Endothelial cell of hepatic sinusoid (primary cell): ENCODE measurements around the gene SLC4A2.
"Not testable (repeated sequence)": the region's sequence is repeated elsewhere in the genome, so short reads cannot be mapped to it uniquely, and the experiment has no call there.

ENCODE experiments used
- in situ Hi-C: cut with HindIII; loops from 2 replicates; pipeline ENCODE4 v1.10.0; 2017; ENCODE audit warnings: low sequenced_read_pairs

The SLC4A2 gene

GRCh38 chr7:151019130-151019447 is 40.3 kb upstream of the SLC4A2 start:
- in situ Hi-C loops = loop anchor here (10.0 kb wide), 1 partner anchor 64 kb away; no protein-coding TSS in a partner anchor

GRCh38 chr7:151020231-151020630 is 39.2 kb upstream of the SLC4A2 start:
- in situ Hi-C loops = no loop called here

DNA sequence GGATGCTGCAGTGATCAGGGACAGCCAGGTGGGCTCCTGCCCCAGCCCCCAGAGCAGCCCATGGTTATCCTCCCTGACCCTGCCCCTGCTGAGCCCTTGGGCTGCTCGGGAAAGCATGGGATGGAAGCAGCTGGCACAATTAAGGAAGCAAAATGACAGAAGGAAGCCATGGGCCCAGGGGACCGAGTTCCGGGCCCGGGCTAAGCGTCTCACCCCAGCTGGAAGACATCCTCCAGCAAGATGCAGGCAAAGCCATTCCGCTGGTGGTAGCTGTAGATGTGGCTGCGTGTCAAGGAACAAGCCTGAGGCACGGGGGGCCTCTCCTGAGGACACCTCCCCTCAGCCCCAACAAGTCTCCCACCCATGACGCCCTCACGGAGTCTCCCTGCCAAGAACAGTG is 36.2 kb upstream of the SLC4A2 start:
- in situ Hi-C loops = no loop called here

GRCh38 chr7:151024435-151025056 is 34.8 kb upstream of the SLC4A2 start, which contains the start of gene ATG9B:
ATG9B (minus strand) TSS chr7:151024494; CDS start chr7:151024423, 71 bp downstream.
- in situ Hi-C loops = no loop called here

DNA sequence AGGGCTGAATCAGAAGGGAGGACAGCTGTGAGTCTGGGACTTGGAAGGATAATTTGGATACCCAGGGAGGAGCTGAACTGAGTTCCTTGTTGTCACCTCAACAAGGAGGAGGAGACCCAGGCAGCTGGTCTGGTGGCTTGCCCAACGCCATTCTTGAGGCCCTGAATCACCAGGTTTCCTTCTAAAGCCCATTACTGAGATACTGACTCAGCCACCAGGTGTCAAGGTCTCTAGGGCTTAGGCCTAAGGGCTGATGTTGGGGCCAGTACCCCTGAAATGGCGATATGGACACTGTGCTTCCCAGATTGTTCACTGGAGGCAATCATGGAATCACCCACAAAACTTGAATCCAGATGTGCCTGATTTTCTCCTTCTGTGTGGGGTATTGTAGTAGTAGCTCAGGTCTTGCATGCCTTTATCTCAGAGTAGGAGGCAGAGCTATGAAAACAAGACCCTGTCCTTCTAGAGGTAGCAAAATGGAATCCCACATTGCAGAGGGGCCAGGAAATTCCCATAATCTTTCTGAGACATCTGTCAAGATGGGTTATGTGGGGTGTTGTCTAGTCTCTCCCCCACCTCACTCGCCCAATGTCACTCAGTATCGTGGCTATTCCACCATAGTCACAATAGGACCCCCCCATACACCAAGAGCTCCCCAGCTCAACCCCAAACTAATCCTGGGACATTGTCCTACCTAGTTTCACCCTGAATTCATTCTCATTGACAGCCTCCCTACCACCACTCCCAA is 33.3 kb upstream of the SLC4A2 start:
- in situ Hi-C loops = no loop called here

DNA sequence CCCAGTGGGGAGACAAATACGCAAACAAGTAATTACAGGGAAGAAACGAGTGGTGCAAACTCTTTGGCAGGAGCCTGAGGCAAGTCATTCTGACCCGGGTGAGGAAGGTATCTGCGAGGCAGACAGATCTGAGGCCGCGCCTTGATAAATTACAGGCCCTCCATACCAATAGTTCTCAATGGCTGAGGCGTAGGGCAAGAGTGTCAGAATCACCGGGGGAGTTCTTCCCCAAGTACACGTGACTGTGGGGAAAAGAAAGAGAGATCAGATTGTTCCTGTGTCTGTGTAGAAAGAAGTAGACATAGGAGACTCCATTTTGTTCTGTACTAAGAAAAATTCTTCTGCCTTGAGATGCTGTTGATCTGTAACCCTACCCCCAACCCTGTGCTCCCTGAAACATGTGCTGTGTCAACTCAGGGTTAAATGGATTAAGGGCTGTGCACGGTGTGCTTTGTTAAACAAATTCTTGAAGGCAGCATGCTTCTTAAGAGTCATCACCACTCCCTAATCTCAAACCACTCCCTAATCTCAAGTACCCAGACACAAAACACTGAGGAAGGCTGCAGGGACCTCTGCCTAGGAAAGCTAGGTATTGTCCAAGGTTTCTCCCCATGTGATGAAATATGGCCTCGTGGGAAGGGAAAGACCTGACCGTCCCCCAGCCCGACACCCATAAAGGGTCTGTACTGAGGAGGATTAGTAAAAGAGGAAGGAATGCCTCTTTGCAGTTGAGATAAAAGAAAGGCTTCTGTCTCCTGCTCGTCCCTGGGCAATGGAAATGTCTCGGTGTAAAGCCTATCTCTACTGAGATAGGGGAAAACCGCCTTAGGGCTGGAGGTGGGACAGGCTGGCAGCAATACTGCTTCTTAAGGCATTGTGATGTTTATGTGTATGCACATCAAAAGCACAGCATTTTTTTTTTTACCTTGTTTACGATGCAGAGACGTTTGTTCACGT is 32.3 kb upstream of the SLC4A2 start:
- in situ Hi-C loops = not testable (repeated sequence)

GRCh38 chr7:151027728-151028130 is 31.7 kb upstream of the SLC4A2 start:
- in situ Hi-C loops = not testable (repeated sequence)

DNA sequence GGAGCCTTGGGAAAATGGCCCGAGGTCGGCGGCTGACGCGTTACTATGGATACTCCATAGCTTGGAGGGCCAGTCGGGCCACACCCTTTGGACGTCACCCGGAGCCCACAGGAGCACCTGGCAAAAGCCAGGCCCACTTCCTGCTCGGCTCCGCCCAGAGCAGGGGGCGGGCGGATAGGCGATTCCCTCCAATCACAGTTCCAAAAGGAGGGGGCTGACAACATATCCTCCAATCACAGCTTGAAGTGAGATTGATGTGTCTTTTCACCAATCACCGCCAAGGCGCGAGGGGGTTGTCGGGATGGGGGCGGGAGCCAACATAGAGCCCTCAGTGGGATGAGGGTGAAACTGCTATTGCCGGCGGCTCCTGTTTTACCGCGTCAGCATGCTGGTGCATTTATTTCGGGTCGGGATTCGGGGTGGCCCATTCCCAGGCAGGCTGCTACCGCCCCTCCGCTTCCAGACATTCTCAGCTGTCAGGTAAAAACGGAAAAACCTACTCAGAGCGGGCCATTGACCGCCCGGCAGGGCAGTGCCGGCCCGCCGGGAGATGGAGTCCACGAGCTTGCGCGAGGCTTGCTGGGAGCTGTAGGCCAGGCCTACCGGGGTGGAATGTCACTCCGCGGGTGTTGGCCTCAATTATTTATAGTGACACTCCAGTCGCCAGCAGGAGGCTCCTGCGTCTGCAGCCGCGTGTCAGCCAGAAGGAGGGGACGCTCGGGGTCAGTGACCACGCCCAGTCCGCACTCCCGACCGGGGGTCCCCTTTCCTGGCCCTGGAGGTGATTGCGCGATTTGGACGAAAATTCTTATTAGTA is 31.1 kb upstream of the SLC4A2 start, which contains the start of gene ABCB8:
Gene ABCB8 (plus strand): TSS at position 320 of the 817 bp plus-strand sequence. CDS start 66 bp downstream, at position 386.
- in situ Hi-C loops = no loop called here

GRCh38 chr7:151028948-151029501 is 30.4 kb upstream of the SLC4A2 start:
- in situ Hi-C loops = no loop called here

GRCh38 chr7:151031011-151031410 is 28.4 kb upstream of the SLC4A2 start:
- in situ Hi-C loops = loop anchor here (5.0 kb wide), 2 partner anchors 56 to 59 kb away; partner anchors contain the start of gene AGAP3

- in situ Hi-C loops = loop anchor here (5.0 kb wide), 2 partner anchors 54 to 61 kb away; partner anchors contain the start of gene AGAP3
Measured at GRCh38 chr7:151032936-151033863, 26.2 kb upstream of the SLC4A2 start.

DNA sequence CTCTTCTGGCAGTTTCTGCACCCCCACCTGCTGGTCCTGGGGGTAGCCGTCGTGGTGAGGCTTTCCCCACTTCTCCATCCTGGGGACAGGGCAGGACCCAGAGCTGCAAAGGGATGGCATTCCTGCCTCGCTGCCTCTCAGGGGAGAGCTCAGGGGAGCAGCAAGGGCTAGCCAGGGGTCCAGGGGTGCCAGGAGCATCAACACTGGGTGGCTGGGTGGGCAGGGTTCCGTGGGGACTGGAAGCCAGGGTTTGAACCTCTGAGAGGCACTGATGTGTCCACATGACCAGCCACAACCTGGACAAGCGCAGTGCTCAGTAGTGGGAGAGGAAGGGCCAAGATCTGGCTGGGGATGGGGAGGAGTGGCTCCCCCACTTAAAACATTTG is 25.5 kb upstream of the SLC4A2 start:
- in situ Hi-C loops = loop anchor here (5.0 kb wide), 2 partner anchors 53 to 62 kb away; partner anchors contain the start of gene AGAP3

- in situ Hi-C loops = loop anchor here (5.0 kb wide), 2 partner anchors 53 to 62 kb away; partner anchors contain the start of gene AGAP3
Measured at GRCh38 chr7:151034312-151035025, 24.9 kb upstream of the SLC4A2 start.

DNA sequence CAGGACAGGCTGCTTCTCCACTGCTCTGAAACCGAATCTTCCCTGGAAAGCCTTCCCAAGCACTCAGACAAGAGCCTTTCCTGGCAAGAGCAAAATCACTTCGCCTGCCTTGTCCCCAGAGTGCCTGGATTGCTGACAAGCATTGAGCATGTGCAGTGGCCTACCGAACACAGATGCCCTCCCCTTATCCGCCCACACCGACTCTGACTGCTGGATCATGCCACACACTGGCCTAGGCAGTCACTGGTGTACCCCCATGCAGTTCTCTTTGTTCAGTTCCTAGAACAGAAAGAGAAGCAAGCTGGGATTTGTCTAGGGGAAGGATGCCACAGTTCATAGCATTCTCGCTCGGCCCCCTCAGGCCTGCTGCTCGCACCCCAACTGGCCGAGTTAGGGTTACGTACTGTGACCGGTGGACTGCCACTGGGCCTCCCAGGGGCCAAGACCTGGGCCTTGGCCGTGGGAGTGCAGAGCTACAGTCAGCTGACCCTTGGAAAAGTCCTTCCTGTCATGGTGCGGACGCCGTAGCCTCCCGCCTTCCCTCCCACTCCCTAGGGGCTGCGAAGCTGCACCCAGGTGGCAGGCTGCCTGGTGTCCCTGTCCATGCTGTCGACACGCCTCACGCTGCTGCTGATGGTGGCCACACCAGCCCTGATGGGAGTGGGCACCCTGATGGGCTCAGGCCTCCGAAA is 24.2 kb upstream of the SLC4A2 start:
- in situ Hi-C loops = no loop called here

GRCh38 chr7:151035902-151036301 is 23.5 kb upstream of the SLC4A2 start:
- in situ Hi-C loops = no loop called here

DNA sequence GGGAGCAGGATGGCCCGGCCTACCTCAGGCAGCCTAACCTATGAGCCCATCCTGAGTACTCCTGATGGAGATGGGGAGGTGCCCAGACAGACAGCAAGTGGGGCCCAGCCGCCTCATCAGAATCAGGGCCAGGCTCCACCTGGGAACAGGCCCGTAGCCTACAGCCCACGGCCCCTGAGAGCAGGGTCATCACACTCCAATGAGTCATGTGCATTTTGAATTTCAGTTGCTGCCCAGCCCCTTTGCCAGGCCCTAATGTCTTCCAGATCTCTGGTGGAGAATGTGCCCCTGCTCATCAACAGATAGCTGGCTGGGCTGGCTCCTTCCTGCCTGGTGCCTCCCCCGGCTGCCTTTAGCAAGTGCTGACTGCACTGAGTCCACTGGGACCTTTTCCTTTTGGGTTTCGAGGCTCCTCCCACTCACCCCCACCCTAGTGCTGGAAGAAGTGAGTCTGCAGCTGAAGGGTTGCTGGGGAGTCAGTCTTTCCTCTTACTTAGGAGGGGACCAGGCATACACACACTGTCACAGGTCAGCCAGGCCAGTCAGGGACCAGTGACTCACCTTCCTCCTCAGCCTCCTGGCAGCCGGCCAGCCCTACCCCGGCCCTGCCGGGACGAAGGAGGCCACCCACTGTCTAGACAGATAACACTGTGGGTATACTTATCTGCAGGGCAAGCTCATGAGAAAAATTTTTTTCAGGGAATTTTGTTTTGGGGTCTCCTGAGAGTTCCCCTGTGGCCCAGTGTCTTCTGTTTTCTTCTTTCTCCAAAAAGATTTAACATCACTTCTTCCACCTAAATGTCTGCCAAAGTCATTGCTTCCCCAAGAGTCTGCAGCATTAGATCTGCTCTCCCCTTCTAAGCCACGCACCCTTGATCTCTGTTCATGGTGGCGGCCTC is 20.2 kb upstream of the SLC4A2 start:
- in situ Hi-C loops = no loop called here
